Panc1 (cell line): ENCODE measurements around the gene KCNE4. TPM values are rescaled to one million over a fixed set of nuclear protein-coding genes. Genes with fewer than 3 reads are reported as not detected.
"Not testable (repeated sequence)": the region's sequence is repeated elsewhere in the genome, so short reads cannot be mapped to it uniquely, and the experiment has no call there.

Experiments used
- ATAC-seq: fragments of 200-7000 bp; cut with Tn5 transposase; 2 replicates; pipeline ENCODE4 v1.9.1; 2020; ENCODE audit warnings: mild to moderate bottlenecking, moderate library complexity
- BruUV-seq: library from RNA; stranded (reverse); fragments of 400-500 nt; replicated peaks from 2 replicates; lab custom pipeline; 2021; lab: Mats Ljungman, UMichigan
- CTCF ChIA-PET: fragments of 300-600 bp; sonication (Branson Sonifier 250); formaldehyde crosslinking; loops from one replicate; lab custom pipeline; 2022; ENCODE audit warnings: antibody characterized with exemption; lab: Charles Lee
- POLR2A ChIA-PET: fragments of 300-600 bp; sonication (Branson Sonifier 250); formaldehyde crosslinking; loops from one replicate; lab custom pipeline; 2022; ENCODE audit warnings: antibody characterized with exemption; lab: Charles Lee
- DNase-seq: peaks from one replicate; pipeline ENCODE4 v3.0.0-alpha.2; 2010; ENCODE audit warnings: low read depth, low spot score
- H3K27ac ChIP-seq: 2 replicates; pipeline ENCODE4 v1.5.1; 2011; ENCODE audit warnings: mild to moderate bottlenecking, low read length, inconsistent platforms
- H3K27me3 ChIP-seq: fragments of 200-500 bp; sonication (Bioruptor generic); 2 replicates; pipeline ENCODE4 v1.6.0; 2014; ENCODE audit warnings: low read length, inconsistent platforms; ENCODE audit not compliant: control insufficient read depth, insufficient read depth
- H3K36me3 ChIP-seq: fragments of 200-500 bp; sonication (Bioruptor generic); 2 replicates; pipeline ENCODE4 v1.5.1; 2014; ENCODE audit warnings: inconsistent platforms, mild to moderate bottlenecking, low read length, moderate library complexity; ENCODE audit not compliant: control insufficient read depth, insufficient read depth
- H3K4me1 ChIP-seq: 2 replicates; pipeline ENCODE4 v1.5.1; 2011; ENCODE audit warnings: inconsistent platforms, mild to moderate bottlenecking, low read length, moderate library complexity; ENCODE audit not compliant: control insufficient read depth, insufficient read depth
- H3K4me3 ChIP-seq, 2 experiments: 2 replicates each; pipeline ENCODE4 v1.5.1; 2011 to 2012; ENCODE audit warnings: low read depth in 2 of 2, low read length in 2 of 2, mild to moderate bottlenecking in 2 of 2, inconsistent platforms in 1 of 2, moderate library complexity in 1 of 2
- H3K9me3 ChIP-seq: fragments of 200-500 bp; sonication (Bioruptor generic); 2 replicates; pipeline ENCODE4 v1.5.1; 2014; ENCODE audit warnings: low read depth, mild to moderate bottlenecking, inconsistent platforms, low read length, moderate library complexity; ENCODE audit not compliant: control insufficient read depth, insufficient read depth
- POLR2AphosphoS5 ChIP-seq: IDR thresholded peaks from 2 replicates; pipeline ENCODE4 v1.6.1; 2012; ENCODE audit warnings: mild to moderate bottlenecking, low read depth, low read length, moderate library complexity
- SIN3A ChIP-seq: IDR thresholded peaks from 2 replicates; pipeline ENCODE4 v1.6.1; 2012; ENCODE audit warnings: low read depth, mild to moderate bottlenecking, low read length, moderate library complexity, borderline replicate concordance; ENCODE audit not compliant: insufficient read depth
- TCF7L2 ChIP-seq: IDR thresholded peaks from 2 replicates; pipeline ENCODE4 v1.6.1; 2011; ENCODE audit warnings: mild to moderate bottlenecking, low read depth, low read length, inconsistent platforms
- in situ Hi-C: cut with HindIII; loops from 2 replicates; pipeline ENCODE4 v1.10.0; 2016; ENCODE audit warnings: low sequenced_read_pairs, low pct_unique_long_range_greater_than_20kb
- intact Hi-C: fragments of 100-400 bp; cut with micrococcal nuclease; formaldehyde crosslinking; loops from one replicate; pipeline ENCODE4 v1.10.0; 2022; ENCODE audit not compliant: unreplicated experiment
- total RNA-seq: library from RNA; stranded (reverse); gene quantifications from one replicate; pipeline ENCODE4 v1.2.1, GENCODE V29; 2021; ENCODE audit not compliant: unreplicated experiment
- TF ChIP-seq, protein P1 (sequence below), 2 experiments: IDR thresholded peaks; 2 replicates each; pipeline ENCODE4 v1.6.1; 2011 to 2012; ENCODE audit warnings: low read depth in 2 of 2, control low read depth in 1 of 2, low read length in 1 of 2, mild to moderate bottlenecking in 1 of 2, moderate library complexity in 1 of 2; ENCODE audit not compliant: insufficient read depth in 1 of 2
- TF ChIP-seq, protein P2 (sequence below): fragments of 450-650 bp; IDR thresholded peaks from 2 replicates; pipeline ENCODE4 v1.5.1; 2017; ENCODE audit warnings: mild to moderate bottlenecking

Gene KCNE4
- total RNA-seq, 1 experiment from 2014 or later, result 0.21 TPM

DNA sequence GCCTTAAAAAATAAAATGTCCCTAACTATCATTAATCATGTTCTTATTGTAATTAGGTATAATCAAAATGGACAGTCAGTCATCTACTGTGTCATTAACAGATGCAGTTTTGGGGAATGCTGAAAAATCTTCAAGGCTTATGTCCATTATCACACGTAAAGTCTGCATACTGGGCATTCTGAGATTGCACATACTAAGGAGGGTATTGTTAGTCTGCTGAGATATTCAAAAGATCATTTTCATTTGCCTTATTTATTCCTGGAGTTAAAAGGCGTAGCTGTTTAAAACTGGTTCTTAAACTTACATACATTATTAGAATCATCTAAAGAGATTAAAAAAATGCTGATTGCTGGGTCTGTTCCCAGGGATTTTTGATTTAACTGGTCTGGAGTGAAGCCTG, 27.4 kb downstream of the KCNE4 start:
- CTCF ChIA-PET, result no interaction called here
- H3K27me3 ChIP-seq, result no peaks in the 10 kb centered on the region
- ATAC-seq (no peak), DNase-seq (no peak)
- intact Hi-C loops (no loop called here), in situ Hi-C loops (no loop called here)
- no peaks in the 10 kb centered on the region for H3K36me3 ChIP-seq
- no peaks in the 10 kb centered on the region for H3K4me1 ChIP-seq
- no peak overlapping the region for H3K27ac ChIP-seq
- no peak for TF ChIP-seq SIN3A
- TF ChIP-seq POLR2AphosphoS5, result no peak
- TF ChIP-seq, protein P1, sequence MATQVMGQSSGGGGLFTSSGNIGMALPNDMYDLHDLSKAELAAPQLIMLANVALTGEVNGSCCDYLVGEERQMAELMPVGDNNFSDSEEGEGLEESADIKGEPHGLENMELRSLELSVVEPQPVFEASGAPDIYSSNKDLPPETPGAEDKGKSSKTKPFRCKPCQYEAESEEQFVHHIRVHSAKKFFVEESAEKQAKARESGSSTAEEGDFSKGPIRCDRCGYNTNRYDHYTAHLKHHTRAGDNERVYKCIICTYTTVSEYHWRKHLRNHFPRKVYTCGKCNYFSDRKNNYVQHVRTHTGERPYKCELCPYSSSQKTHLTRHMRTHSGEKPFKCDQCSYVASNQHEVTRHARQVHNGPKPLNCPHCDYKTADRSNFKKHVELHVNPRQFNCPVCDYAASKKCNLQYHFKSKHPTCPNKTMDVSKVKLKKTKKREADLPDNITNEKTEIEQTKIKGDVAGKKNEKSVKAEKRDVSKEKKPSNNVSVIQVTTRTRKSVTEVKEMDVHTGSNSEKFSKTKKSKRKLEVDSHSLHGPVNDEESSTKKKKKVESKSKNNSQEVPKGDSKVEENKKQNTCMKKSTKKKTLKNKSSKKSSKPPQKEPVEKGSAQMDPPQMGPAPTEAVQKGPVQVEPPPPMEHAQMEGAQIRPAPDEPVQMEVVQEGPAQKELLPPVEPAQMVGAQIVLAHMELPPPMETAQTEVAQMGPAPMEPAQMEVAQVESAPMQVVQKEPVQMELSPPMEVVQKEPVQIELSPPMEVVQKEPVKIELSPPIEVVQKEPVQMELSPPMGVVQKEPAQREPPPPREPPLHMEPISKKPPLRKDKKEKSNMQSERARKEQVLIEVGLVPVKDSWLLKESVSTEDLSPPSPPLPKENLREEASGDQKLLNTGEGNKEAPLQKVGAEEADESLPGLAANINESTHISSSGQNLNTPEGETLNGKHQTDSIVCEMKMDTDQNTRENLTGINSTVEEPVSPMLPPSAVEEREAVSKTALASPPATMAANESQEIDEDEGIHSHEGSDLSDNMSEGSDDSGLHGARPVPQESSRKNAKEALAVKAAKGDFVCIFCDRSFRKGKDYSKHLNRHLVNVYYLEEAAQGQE (IDR thresholded peaks at IDR 0.05; ENCODE audit: insufficient read depth in 1 of 2, low read depth in 2 of 2, low read length in 1 of 2), result no peak
- TF ChIP-seq TCF7L2, result no peak
- POLR2A ChIA-PET, result no interaction called here
- no peaks in the 10 kb centered on the region for H3K9me3 ChIP-seq
- BruUV-seq, result no TSS peak
- H3K4me3 ChIP-seq, result no peak overlapping the region

DNA sequence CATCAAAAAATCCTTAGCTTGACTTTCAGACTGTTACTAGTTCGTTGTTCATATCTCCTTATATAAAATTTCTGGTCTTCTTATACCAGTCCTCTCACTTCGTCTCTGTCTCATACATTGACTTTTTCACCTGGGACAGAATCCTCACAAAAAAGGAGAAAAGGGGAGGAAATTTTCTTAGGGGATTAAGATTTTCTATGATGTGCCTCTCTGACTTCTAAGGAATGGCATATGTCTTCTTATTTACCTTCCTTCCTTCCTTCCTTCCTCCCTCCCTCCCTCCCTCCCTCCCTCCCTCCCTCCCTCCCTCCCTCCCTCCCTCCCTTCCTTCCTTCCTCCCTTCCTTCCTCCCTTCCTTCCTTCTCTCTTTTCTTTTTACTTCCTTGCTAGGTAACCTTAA, 27.9 kb downstream of the KCNE4 start:
- no TSS peak for BruUV-seq
- intact Hi-C loops, result no loop called here
- no peaks in the 10 kb centered on the region for H3K27me3 ChIP-seq
- no peaks in the 10 kb centered on the region for H3K36me3 ChIP-seq
- no peak for ATAC-seq
- in situ Hi-C loops, result no loop called here
- ChIA-PET POLR2A (no interaction called here), CTCF (no interaction called here)
- DNase-seq, result no peak
- H3K27ac ChIP-seq, result no peak overlapping the region
- H3K9me3 ChIP-seq, result no peaks in the 10 kb centered on the region
- no peak overlapping the region for H3K4me3 ChIP-seq
- H3K4me1 ChIP-seq, result no peaks in the 10 kb centered on the region
- TF ChIP-seq, protein P2, sequence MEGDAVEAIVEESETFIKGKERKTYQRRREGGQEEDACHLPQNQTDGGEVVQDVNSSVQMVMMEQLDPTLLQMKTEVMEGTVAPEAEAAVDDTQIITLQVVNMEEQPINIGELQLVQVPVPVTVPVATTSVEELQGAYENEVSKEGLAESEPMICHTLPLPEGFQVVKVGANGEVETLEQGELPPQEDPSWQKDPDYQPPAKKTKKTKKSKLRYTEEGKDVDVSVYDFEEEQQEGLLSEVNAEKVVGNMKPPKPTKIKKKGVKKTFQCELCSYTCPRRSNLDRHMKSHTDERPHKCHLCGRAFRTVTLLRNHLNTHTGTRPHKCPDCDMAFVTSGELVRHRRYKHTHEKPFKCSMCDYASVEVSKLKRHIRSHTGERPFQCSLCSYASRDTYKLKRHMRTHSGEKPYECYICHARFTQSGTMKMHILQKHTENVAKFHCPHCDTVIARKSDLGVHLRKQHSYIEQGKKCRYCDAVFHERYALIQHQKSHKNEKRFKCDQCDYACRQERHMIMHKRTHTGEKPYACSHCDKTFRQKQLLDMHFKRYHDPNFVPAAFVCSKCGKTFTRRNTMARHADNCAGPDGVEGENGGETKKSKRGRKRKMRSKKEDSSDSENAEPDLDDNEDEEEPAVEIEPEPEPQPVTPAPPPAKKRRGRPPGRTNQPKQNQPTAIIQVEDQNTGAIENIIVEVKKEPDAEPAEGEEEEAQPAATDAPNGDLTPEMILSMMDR, result no peak
- TF ChIP-seq TCF7L2, result no peak
- TF ChIP-seq, protein P1 (IDR thresholded peaks at IDR 0.05; ENCODE audit: insufficient read depth in 1 of 2, low read depth in 2 of 2, low read length in 1 of 2), result no peak
- no peak for TF ChIP-seq SIN3A
- no peak for TF ChIP-seq POLR2AphosphoS5

DNA sequence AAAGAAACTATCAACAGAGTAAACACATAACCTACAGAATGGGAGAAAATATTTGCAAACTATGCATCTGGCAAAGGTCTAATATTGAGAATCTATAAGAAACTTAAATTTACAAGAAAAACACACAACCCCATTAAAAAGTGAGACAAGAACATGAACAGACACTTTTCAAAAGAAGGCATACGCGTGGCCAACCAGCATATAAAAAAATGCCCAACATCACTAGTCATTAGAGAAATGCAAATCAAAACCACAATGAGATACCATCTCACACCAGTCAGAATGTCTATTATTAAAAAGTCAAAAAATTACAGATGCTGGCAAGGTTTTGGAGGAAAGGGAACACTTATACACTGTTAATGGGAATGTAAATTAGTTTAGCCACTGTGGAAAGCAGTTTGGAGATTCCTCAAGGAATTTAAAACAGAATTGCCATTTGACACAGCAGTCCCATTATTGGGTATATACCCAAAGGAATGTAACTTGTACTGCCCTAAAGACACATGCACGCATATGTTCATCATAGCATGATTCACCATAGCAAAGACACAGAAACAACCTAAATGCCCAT, 28.9 kb downstream of the KCNE4 start:
- intact Hi-C loops, in situ Hi-C loops, H3K4me1 ChIP-seq, H3K27me3 ChIP-seq, H3K27ac ChIP-seq, H3K9me3 ChIP-seq, POLR2A ChIA-PET, BruUV-seq, H3K4me3 ChIP-seq, H3K36me3 ChIP-seq, CTCF ChIA-PET, DNase-seq, ATAC-seq: not testable (repeated sequence)
